Forelimb muscle (tissue), 1 donor: ENCODE results near the gene EHBP1. TPM values are rescaled to one million over a fixed set of nuclear protein-coding genes. Genes with fewer than 3 reads are reported as not detected.
"Not testable (repeated sequence)": the region's sequence is repeated elsewhere in the genome, so short reads cannot be mapped to it uniquely, and the experiment has no call there.

ENCODE experiments used
- DNase-seq: peaks from one replicate; pipeline ENCODE4 v3.0.0-alpha.2; 2013; ENCODE audit warnings: low read depth
- polyA plus RNA-seq: library from polyadenylated mRNA; unstranded; fragments of 120-200 nt; gene quantifications from one replicate; pipeline ENCODE4 v1.2.1, GENCODE V29; 2013; ENCODE audit not compliant: insufficient read length

Gene EHBP1
- polyA plus RNA-seq, 1 donor = 25.7 TPM

- no peak for DNase-seq
Observed at GRCh38 chr2:62736899-62737559, 31.5 kb downstream of the EHBP1 start.

GRCh38 chr2:62738981-62739936 is 33.7 kb downstream of the EHBP1 start:
- no peak for DNase-seq

GRCh38 chr2:62740221-62740620 is 34.7 kb downstream of the EHBP1 start:
- DNase-seq = no peak

DNA sequence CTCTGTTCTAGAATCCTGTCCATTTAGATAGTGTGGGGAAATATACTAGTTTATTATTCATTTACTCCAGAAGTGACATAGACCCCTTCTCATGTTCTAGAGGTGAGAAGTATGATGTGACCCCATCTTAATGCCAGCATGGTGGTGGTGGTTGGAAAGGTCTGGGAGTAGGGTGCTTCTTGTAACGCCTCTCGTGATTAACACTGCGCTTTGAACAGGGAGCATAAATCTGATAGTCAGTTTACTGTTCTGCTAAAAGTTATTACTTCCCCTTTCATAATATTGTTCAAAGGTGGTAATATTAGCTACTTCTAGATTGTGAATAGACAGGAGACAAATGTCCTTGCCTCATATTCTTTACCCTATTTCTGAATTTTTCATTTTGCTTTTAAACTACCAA is 35.6 kb downstream of the EHBP1 start:
- no peak for DNase-seq

DNA sequence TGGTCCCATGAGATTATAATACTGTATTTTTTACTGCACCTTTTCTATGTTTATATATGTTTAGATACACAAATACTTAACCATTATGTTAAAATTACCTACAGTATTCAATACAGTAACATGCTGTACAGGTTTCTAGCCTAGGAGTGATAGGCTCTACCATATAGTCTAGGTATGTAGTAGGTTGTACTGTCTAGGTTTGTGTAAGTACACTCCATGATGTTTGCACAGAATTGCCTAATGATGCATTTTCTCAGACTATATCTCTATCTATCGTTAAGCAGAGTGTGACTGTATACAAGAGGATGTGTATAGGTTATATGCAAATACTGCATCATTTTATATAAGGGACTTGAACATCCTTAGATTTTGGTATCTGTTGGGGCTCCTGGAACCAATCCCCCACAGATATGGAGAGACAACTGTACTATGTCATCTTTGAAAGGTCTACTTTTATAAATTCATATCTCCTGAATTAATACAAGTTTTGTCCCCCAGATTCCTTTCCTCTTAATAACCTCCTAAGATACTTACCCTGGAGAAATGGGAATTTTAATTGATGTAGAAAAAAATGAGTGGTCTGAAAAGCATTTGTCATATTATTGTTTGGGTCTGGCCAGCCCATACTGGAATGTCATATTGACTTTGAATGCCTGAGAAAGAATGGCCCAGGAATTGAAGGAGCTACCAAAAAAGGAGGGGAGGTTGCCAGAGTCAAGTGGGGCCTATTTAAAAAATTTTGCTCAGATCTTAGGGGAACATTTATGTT is 36.6 kb downstream of the EHBP1 start:
- DNase-seq = no peak

DNA sequence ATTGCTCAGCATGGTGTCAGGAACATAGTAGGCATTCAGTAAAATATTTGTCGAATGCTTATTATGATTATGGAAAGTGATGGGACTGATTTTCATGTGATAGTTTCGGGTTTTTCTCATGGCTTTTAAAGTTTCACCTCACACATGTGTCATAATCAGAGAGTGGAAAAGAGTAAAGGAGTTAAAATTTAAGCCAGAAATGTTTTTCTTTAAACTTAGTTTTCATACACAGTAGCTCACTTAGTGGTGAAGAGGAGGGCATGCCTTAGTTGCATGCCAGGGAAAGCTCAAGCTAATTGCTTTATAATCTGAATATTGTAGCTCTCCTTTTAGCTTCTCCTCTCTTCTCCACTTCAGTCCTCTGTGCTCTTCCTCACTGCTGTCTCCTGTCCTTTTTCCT is 38.0 kb downstream of the EHBP1 start:
- no peak for DNase-seq

DNA sequence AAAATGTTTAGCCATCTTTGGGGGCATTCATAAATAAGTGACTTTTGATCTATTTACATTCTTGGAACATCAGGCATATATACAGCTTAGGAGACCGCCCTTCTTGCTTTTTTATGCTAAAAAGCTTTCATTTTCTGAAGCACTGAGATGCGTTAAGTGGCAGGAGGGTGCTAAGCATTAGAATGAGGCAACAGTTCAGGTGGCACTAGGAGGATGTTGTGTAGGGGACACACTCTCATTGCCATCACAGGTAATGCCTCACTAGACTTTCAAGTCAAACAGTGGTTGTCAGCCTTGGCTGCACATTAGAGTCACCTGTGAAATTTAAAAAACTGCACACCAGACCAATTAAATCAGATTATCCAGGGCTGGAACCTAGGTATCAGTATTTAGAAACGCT is 39.1 kb downstream of the EHBP1 start:
- DNase-seq = no peak

GRCh38 chr2:62745891-62746481 is 40.5 kb downstream of the EHBP1 start:
- no peak for DNase-seq

DNA sequence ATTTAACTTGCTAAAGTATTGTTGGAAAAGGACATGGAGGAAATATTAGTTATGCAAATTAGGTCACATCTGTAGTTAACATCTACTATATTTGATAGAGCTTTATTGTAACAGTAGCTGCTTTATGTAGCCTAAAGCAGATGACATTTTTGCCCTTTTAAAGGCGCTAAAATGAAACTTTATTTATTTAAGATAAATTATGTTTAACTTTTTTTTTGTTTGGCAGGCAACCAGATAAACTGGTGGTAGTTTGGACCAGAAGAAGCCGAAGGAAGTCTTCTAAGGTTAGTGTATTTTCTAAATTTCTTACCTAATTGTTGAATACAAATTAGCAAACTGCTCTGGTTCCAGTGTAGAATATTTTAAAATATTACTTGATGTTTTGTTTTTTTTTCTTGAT is 41.7 kb downstream of the EHBP1 start:
- DNase-seq = no peak

DNA sequence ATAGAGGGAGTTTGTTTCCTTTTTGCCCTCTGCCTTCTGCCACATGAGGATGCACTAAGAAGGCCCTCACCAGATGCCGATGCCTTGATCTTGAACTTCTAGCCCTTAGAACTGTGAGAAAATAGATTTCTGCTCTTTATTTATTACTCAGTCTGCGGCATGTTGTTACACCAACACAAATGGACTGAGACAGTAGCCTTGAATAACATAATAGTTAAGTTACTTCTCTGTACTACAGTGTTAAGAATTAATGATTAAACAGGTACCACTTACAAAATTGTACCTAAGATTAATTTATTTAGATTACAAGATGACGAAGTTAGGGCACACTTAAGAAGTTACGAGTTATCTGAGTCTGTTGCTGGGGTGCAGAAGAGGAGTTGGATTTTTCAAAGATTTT is 42.4 kb downstream of the EHBP1 start:
- DNase-seq = no peak

DNA sequence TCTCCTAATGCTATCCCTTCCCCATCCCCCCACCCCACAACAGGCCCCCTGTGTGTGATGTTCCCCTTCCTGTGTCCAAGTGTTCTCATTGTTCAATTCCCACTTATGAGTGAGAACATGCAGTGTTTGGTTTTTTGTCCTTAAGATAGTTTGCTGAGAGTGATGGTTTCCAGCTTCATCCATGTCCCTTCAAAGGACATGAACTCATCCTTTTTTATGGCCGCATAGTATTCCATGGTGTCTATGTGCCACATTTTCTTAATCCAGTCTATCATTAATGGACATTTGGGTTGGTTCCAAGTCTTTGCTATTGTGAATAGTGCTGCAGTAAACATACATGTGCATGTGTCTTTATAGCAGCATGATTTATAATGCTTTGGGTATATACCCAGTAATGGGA is 43.6 kb downstream of the EHBP1 start:
- not testable (repeated sequence) for DNase-seq

- DNase-seq = no peak
Observed at GRCh38 chr2:62757029-62757428, 51.5 kb downstream of the EHBP1 start.

- no peak for DNase-seq
Observed at GRCh38 chr2:62760026-62760425, 54.5 kb downstream of the EHBP1 start.

- no peak for DNase-seq
Observed at GRCh38 chr2:62760555-62760954, 55.0 kb downstream of the EHBP1 start.

DNA sequence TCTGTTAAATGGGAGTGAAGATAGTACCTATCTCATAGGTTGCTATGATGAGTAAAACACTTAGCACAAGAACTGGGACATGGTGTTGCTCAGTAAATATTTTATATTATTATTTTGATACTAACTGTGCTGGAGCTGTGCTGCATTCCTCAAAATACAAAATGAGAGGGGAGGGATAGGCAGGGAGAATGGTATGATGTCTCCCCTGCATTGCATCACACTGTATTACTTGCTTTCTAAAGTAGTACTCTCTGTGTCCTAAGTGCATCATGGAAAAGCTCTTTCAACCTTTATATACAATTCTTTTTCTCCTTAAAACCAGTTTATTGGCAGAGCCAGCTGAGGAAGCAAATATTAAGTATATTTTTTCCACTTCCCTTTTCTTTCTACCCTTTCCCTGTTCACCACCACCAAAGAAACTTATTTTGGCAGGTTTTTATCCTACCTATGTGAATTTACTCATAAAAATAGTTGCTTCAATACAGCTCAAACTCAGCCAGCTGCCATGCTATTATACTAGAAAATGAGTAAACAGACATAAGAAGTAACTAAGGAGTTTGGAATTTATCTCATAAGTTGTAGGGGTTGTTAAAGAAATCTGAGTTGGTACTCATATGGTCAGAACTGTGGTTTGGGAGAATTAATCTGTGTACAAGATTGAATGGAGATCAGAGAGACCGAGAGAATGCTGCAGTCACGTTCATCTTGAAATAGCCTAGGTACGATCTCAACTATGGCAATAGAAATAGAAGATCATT is 60.3 kb downstream of the EHBP1 start:
- no peak for DNase-seq

GRCh38 chr2:62768615-62769014 is 63.1 kb downstream of the EHBP1 start:
- DNase-seq = no peak

GRCh38 chr2:62770629-62771028 is 65.1 kb downstream of the EHBP1 start:
- no peak for DNase-seq

DNA sequence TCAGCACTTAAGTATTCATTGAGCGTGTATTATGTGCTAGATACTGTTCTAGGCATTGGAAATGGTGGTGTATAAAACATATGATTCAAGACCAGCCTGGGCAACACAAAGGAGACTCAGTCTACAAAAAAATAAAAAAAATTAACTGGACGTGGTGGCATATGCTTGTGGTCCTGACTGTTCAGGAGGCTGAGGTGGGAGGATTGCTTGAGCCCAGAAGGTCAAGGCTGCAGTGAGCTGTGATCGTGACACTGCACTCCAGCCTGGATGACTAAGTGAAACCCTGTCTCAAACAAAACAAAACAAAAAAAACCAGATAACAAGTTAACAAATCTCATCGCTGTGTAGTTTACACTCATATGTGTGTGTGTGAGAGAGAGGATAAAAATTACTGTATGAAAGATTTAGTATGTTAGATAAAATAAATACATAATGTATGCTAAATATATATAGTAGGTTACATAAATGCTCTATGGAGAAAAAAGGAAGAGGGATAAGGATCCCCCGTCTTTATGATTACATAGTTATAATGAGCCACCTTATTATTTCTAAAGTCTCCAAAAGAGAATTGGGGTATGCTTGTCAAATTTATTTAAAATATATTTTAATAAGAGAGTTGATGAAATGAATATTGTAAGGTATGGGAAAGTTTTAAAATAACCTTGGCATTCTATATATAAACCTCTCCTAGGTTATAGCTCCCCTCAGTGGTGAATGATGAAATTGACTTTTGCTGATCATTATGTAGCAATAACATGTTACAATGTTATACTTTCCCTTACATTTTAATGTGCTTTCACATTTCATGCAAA is 69.2 kb downstream of the EHBP1 start:
- DNase-seq = peak; percentile 25

GRCh38 chr2:62775367-62775668 is 69.8 kb downstream of the EHBP1 start:
- DNase-seq = no peak

DNA sequence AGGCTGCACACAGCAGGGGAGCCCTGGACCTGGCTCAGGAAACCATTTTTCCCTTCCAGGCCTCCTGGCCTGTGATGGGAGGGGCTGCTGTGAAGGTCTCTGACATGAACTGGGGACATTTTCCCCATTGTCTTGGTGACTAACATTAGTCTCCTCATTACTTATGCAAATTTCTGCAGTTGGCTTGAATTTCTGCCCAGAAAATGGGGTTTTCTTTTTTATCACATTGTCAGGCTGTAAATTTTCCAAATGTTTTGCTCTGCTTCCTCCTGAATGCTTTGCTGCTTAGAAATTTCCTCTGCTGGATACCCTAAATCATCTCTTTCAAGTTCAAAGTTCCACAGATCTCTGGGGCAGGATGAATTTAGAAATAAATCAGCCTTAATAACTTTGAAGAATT is 78.2 kb downstream of the EHBP1 start:
- DNase-seq = no peak

GRCh38 chr2:62784341-62784740 is 78.8 kb downstream of the EHBP1 start:
- no peak for DNase-seq
